IMR-90 (cell line): ENCODE measurements around the gene MAML2.

Experiments used
- CHD1 ChIP-seq: IDR thresholded peaks from 2 replicates; pipeline ENCODE4 v1.6.1; 2012; ENCODE audit warnings: low read depth, low read length, improper control_type of control experiment
- CTCF ChIP-seq: conservative IDR thresholded peaks from 2 replicates; pipeline ENCODE4 v1.5.1; 2012; ENCODE audit warnings: mild to moderate bottlenecking, low read depth, low read length, improper control_type of control experiment
- ELK1 ChIP-seq: fragments of 150-350 bp; IDR thresholded peaks from 2 replicates; pipeline ENCODE4 v1.6.1; 2016; ENCODE audit warnings: low read depth, mild to moderate bottlenecking, low read length, moderate library complexity, borderline replicate concordance
- MXI1 ChIP-seq: IDR thresholded peaks from 2 replicates; pipeline ENCODE4 v1.6.1; 2012; ENCODE audit warnings: low read depth, mild to moderate bottlenecking, low read length, moderate library complexity, borderline replicate concordance
- NFE2L2 ChIP-seq: fragments of 150-350 bp; IDR thresholded peaks from 2 replicates; pipeline ENCODE4 v1.6.1; 2016; ENCODE audit warnings: low read depth, mild to moderate bottlenecking, low read length
- POLR2A ChIP-seq: IDR thresholded peaks from 2 replicates; pipeline ENCODE4 v1.6.1; 2012; ENCODE audit warnings: mild to moderate bottlenecking, low read depth, low read length
- RAD21 ChIP-seq: IDR thresholded peaks from 2 replicates; pipeline ENCODE4 v1.6.1; 2012; ENCODE audit warnings: low read length, improper control_type of control experiment
- RCOR1 ChIP-seq: IDR thresholded peaks from 2 replicates; pipeline ENCODE4 v1.6.1; 2012; ENCODE audit warnings: mild to moderate bottlenecking, low read length, improper control_type of control experiment; ENCODE audit not compliant: insufficient replicate concordance
- SMC3 ChIP-seq: fragments of 150-350 bp; IDR thresholded peaks from 2 replicates; pipeline ENCODE4 v1.6.1; 2016; ENCODE audit warnings: low read depth, mild to moderate bottlenecking, antibody characterized with exemption, low read length, moderate library complexity
- USF2 ChIP-seq: fragments of 150-350 bp; IDR thresholded peaks from 2 replicates; pipeline ENCODE4 v1.6.1; 2017; ENCODE audit warnings: mild to moderate bottlenecking, antibody characterized with exemption, low read length, low read depth

GRCh38 chr11:96275801-96276594, 67.0 kb downstream of the MAML2 start:
- TF ChIP-seq USF2, result no peak
- TF ChIP-seq POLR2A, result no peak
- TF ChIP-seq NFE2L2, result no peak
- TF ChIP-seq RAD21, result no peak
- TF ChIP-seq RCOR1, result no peak
- no peak for TF ChIP-seq CTCF
- no peak for TF ChIP-seq CHD1
- no peak for TF ChIP-seq ELK1
- TF ChIP-seq MXI1, result no peak
- no peak for TF ChIP-seq SMC3
